OCI-LY1 (cell line): ENCODE measurements around the gene PLXND1.

Source experiments
- H2AFZ ChIP-seq: fragments of 200-600 bp; sonication (generic), shearing (Covaris generic); 2 replicates; pipeline ENCODE4 v1.6.0; 2014; ENCODE audit warnings: antibody characterized with exemption, mild to moderate bottlenecking, low read length
- H3F3A ChIP-seq: fragments of 200-600 bp; sonication (generic), shearing (Covaris generic); 2 replicates; pipeline ENCODE4 v1.6.0; 2014; ENCODE audit warnings: mild to moderate bottlenecking, antibody characterized with exemption, low read length, moderate library complexity; ENCODE audit not compliant: insufficient read depth
- H3K27ac ChIP-seq: fragments of 200-600 bp; sonication (generic); 2 replicates; pipeline ENCODE4 v1.5.1; 2014; ENCODE audit warnings: low read length, mixed run types, mild to moderate bottlenecking, low read depth; ENCODE audit not compliant: poor library complexity, severe bottlenecking
- H3K27me3 ChIP-seq: fragments of 200-600 bp; sonication (generic); 2 replicates; pipeline ENCODE4 v1.6.0; 2014; ENCODE audit warnings: antibody characterized with exemption, mild to moderate bottlenecking, low read length, moderate library complexity; ENCODE audit not compliant: insufficient read depth
- H3K36me3 ChIP-seq: fragments of 200-600 bp; sonication (generic); 2 replicates; pipeline ENCODE4 v1.6.1; 2014; ENCODE audit warnings: mild to moderate bottlenecking, antibody characterized with exemption, low read length, moderate library complexity, mixed read lengths; ENCODE audit not compliant: insufficient read depth
- H3K4me1 ChIP-seq: fragments of 200-600 bp; sonication (generic); 2 replicates; pipeline ENCODE4 v1.5.1; 2014; ENCODE audit warnings: mild to moderate bottlenecking, low read length, moderate library complexity; ENCODE audit not compliant: insufficient read depth, severe bottlenecking
- H3K4me2 ChIP-seq: fragments of 200-600 bp; sonication (generic), shearing (Covaris generic); 2 replicates; pipeline ENCODE4 v1.6.1; 2014; ENCODE audit warnings: low read length
- H3K4me3 ChIP-seq: fragments of 200-600 bp; sonication (generic); 2 replicates; pipeline ENCODE4 v1.5.1; 2014; ENCODE audit warnings: low read length, low read depth, mild to moderate bottlenecking, mixed read lengths; ENCODE audit not compliant: poor library complexity, severe bottlenecking
- H3K79me2 ChIP-seq: fragments of 200-600 bp; shearing (Covaris generic); 2 replicates; pipeline ENCODE4 v1.6.1; 2016; ENCODE audit warnings: mixed run types, low read length, mixed read lengths; ENCODE audit not compliant: insufficient read depth
- H3K9ac ChIP-seq: fragments of 200-600 bp; sonication (generic), shearing (Covaris generic); 2 replicates; pipeline ENCODE4 v1.6.1; 2014; ENCODE audit warnings: mild to moderate bottlenecking, low read length, mixed read lengths
- H3K9me2 ChIP-seq: fragments of 200-600 bp; sonication (generic), shearing (Covaris generic); 2 replicates; pipeline ENCODE4 v1.6.1; 2014; ENCODE audit warnings: low read depth, mild to moderate bottlenecking, low read length, mixed read lengths
- H3K9me3 ChIP-seq: fragments of 200-600 bp; shearing (Covaris generic); 2 replicates; pipeline ENCODE4 v1.6.1; 2014; ENCODE audit warnings: low read length, mixed read lengths
- H4K20me1 ChIP-seq: fragments of 200-600 bp; sonication (generic), shearing (Covaris generic); 2 replicates; pipeline ENCODE4 v1.6.0; 2016; ENCODE audit warnings: mild to moderate bottlenecking, low read length; ENCODE audit not compliant: insufficient read depth
- EZH2 ChIP-seq: fragments of 200-600 bp; sonication (generic), shearing (Covaris generic); IDR thresholded peaks from 2 replicates; pipeline ENCODE4 v1.8.0; 2017; ENCODE audit warnings: borderline replicate concordance, mixed run types, mild to moderate bottlenecking, antibody characterized with exemption, low read length, moderate library complexity, mixed read lengths
- TF ChIP-seq, protein P1 (sequence below): fragments of 200-600 bp; sonication (generic), shearing (Covaris generic); IDR thresholded peaks from 2 replicates; pipeline ENCODE4 v1.5.1; 2017; ENCODE audit warnings: mild to moderate bottlenecking, antibody characterized with exemption, low read length, moderate library complexity, mixed read lengths

The PLXND1 gene

GRCh38 chr3:129536374-129536667 lies 70.2 kb downstream of the PLXND1 start:
- H4K20me1 ChIP-seq = no peaks in the 10 kb centered on the region
- TF ChIP-seq EZH2 = no peak
- TF ChIP-seq, protein P1, sequence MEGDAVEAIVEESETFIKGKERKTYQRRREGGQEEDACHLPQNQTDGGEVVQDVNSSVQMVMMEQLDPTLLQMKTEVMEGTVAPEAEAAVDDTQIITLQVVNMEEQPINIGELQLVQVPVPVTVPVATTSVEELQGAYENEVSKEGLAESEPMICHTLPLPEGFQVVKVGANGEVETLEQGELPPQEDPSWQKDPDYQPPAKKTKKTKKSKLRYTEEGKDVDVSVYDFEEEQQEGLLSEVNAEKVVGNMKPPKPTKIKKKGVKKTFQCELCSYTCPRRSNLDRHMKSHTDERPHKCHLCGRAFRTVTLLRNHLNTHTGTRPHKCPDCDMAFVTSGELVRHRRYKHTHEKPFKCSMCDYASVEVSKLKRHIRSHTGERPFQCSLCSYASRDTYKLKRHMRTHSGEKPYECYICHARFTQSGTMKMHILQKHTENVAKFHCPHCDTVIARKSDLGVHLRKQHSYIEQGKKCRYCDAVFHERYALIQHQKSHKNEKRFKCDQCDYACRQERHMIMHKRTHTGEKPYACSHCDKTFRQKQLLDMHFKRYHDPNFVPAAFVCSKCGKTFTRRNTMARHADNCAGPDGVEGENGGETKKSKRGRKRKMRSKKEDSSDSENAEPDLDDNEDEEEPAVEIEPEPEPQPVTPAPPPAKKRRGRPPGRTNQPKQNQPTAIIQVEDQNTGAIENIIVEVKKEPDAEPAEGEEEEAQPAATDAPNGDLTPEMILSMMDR = no peak
- no peaks in the 10 kb centered on the region for H3K79me2 ChIP-seq
- no peak overlapping the region for H3K4me3 ChIP-seq
- no peak overlapping the region for H2AFZ ChIP-seq
- H3F3A ChIP-seq = no peaks in the 10 kb centered on the region
- no peak overlapping the region for H3K9ac ChIP-seq
- H3K36me3 ChIP-seq = no peaks in the 10 kb centered on the region
- H3K9me2 ChIP-seq = no peaks in the 10 kb centered on the region
- H3K9me3 ChIP-seq = no peaks in the 10 kb centered on the region
- H3K4me1 ChIP-seq = no peaks in the 10 kb centered on the region
- H3K27ac ChIP-seq = no peak overlapping the region
- H3K27me3 ChIP-seq = 0 out of 2 replicates have a peak, but pooled peaks cover 12% of the 10 kb centered on the region
- no peak overlapping the region for H3K4me2 ChIP-seq

- Histone ChIP-seq H3K27me3 (peaks cover 12% of the 10 kb centered on the region; the same call in 1 of the 2 replicates), H3K27ac (no peak overlapping the region)
These were observed 71.4 kb downstream of the PLXND1 start for GRCh38 chr3:129535075-129535474.

DNA sequence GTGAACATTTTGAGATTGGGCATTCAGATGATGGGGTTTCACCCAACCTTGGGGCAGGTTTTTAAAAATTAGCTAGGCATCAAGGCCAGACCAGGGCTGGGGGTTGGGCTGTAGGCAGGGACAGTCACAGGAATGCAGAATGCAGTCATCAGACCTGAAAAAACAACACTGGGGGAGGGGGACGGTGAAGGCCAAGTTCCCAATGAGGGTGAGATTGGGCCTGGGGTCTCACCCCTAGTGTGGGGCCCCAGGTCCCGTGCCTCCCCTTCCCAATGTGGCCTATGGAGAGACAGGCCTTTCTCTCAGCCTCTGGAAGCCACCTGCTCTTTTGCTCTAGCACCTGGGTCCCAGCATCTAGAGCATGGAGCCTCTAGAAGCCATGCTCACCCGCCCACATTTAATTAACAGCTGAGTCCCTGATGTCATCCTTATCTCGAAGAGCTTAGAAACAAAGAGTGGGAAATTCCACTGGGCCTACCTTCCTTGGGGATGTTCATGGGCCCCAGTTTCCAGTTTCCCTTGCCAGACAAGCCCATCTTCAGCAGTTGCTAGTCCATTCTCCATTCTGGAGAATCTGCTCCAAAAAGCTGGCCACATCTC lies 71.9 kb downstream of the PLXND1 start:
- no peaks in the 10 kb centered on the region for H4K20me1 ChIP-seq
- H3K4me1 ChIP-seq = no peaks in the 10 kb centered on the region
- no peak for TF ChIP-seq EZH2
- TF ChIP-seq, protein P1 = no peak
- H3K27ac ChIP-seq = no peak overlapping the region
- peaks cover 8% of the 10 kb centered on the region; the same call in 1 of the 2 replicates for H3K27me3 ChIP-seq
- no peak overlapping the region for H3K4me2 ChIP-seq
- H3F3A ChIP-seq = no peaks in the 10 kb centered on the region
- no peaks in the 10 kb centered on the region for H3K79me2 ChIP-seq
- H3K36me3 ChIP-seq = no peaks in the 10 kb centered on the region
- H2AFZ ChIP-seq = no peak overlapping the region
- H3K9ac ChIP-seq = no peak overlapping the region
- no peaks in the 10 kb centered on the region for H3K9me3 ChIP-seq
- no peak overlapping the region for H3K4me3 ChIP-seq
- H3K9me2 ChIP-seq = no peaks in the 10 kb centered on the region

More at GRCh38 chr3:129535075-129535474, 71.4 kb downstream of the PLXND1 start:
- H3K9me2 ChIP-seq = no peaks in the 10 kb centered on the region
- H4K20me1 ChIP-seq = no peaks in the 10 kb centered on the region
- H3K9me3 ChIP-seq = no peaks in the 10 kb centered on the region
- no peaks in the 10 kb centered on the region for H3K36me3 ChIP-seq
- H3K79me2 ChIP-seq = no peaks in the 10 kb centered on the region
- no peaks in the 10 kb centered on the region for H3F3A ChIP-seq
- H3K9ac ChIP-seq = no peak overlapping the region
- no peak overlapping the region for H3K4me2 ChIP-seq
- H3K4me1 ChIP-seq = no peaks in the 10 kb centered on the region
- H2AFZ ChIP-seq = no peak overlapping the region
- no peak overlapping the region for H3K4me3 ChIP-seq
- TF ChIP-seq, protein P1 = no peak
- TF ChIP-seq EZH2 = no peak
